Measurements from ENCODE around the gene MARCHF10. TPM values are rescaled to one million over a fixed set of nuclear protein-coding genes. Genes with fewer than 3 reads are reported as not detected.

The MARCHF10 gene
- total RNA-seq, 3 donors from 2014 or later = 0.35 TPM; not detected in 2

DNA sequence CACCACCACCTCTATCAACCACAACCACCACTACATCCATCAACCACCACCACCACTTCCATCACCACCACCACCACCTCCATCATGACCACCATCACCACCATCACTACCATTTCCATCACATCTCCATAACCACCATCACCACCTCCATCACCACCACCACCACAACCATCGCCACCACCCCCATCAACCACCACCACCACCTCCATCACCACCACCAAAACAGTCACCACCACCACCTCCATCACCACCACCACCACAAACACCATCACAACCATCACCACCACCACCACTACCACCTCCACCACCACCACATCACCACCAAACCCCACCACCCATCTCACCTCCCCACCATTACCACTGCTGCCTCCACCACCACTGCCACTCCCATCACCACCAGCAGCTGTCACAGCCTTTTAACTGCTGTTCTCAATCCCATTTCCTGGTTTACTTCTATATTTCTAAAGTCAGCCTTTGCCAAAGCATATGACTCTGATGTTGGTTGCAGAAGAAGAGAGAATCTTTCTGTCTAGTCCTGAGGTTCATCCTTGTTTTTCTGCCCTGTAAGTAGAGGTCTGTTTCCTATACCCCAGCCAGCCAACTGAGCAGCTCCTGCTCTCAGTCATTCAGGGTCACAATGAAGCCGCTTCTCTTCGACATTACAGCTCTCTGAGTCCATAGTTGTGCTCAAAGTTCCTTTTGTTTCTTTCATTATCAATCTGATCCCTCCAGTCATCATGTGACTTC lies 14.0 kb downstream of the MARCHF10 start:
- no peaks in the 10 kb centered on the region for H3K9me3 ChIP-seq
- H3K4me3 ChIP-seq = no peak overlapping the region
- intact Hi-C loops (cut with DNase I, micrococcal nuclease) = no loop called here
- ATAC-seq (no peak), DNase-seq (no peak)
- TF ChIP-seq CTCF (IDR thresholded peaks at IDR 0.05) = no peak
- H3K36me3 ChIP-seq (ENCODE audit: low read depth) = no peaks in the 10 kb centered on the region
- no peaks in the 10 kb centered on the region for H3K4me1 ChIP-seq (ENCODE audit: low read depth)

DNA sequence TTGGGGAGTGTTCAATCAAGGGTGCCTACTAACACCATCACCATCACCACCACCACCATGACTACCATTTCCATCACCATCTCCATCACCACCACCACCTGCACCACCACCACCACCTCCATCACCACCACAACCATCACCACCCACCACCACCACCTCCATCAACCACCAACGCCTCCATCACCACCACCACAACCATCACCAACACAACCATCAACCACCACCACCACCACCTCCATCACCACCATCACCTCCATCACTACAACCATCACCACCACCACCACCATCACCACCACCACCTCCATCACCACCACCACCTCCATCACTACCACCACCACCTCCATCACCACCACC lies 15.7 kb downstream of the MARCHF10 start:
- ATAC-seq (no peak), DNase-seq (no peak)
- no peaks in the 10 kb centered on the region for H3K36me3 ChIP-seq (ENCODE audit: low read depth)
- no peak overlapping the region for H3K4me3 ChIP-seq
- TF ChIP-seq CTCF (IDR thresholded peaks at IDR 0.05) = no peak
- intact Hi-C loops (cut with DNase I, micrococcal nuclease) = no loop called here
- H3K9me3 ChIP-seq = no peaks in the 10 kb centered on the region
- H3K4me1 ChIP-seq (ENCODE audit: low read depth) = no peaks in the 10 kb centered on the region

GRCh38 chr17:62791767-62792446 lies 16.2 kb downstream of the MARCHF10 start:
- intact Hi-C loops (cut with DNase I, micrococcal nuclease) = no loop called here
- Histone ChIP-seq H3K4me3 (no peak overlapping the region), H3K36me3 (ENCODE audit: low read depth) (no peaks in the 10 kb centered on the region), H3K9me3 (no peaks in the 10 kb centered on the region), H3K4me1 (ENCODE audit: low read depth) (no peaks in the 10 kb centered on the region)
- no peak for TF ChIP-seq CTCF (IDR thresholded peaks at IDR 0.05)
- ATAC-seq = no peak
- no peak for DNase-seq

- DNase-seq (no peak), ATAC-seq (no peak)
- Histone ChIP-seq H3K36me3 (ENCODE audit: low read depth) (no peaks in the 10 kb centered on the region), H3K4me1 (ENCODE audit: low read depth) (no peaks in the 10 kb centered on the region), H3K4me3 (no peak overlapping the region), H3K9me3 (no peaks in the 10 kb centered on the region)
- intact Hi-C loops (cut with DNase I, micrococcal nuclease) = no loop called here
- TF ChIP-seq CTCF (IDR thresholded peaks at IDR 0.05) = no peak
These were observed 16.8 kb downstream of the MARCHF10 start for GRCh38 chr17:62791235-62791734.

DNA sequence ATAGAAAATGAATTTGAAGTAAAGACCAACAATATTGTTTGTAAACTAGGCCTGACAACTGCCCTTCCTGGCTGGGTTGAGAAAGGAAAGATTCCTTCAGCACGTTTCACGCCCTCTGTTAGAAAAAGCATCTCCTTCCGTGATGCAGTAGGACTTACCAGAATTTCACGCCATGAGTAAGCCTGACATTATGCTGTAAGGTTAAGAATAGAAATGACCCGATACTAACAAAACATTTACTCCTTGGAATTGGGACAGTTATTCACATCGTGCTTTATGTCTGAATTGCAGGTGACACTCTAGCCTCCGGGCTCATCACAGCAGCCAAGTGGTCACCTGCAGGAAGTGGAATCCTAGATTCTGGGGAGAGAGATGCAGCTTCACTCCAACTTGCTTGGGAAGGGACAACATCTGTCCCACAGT lies 17.5 kb downstream of the MARCHF10 start:
- intact Hi-C loops (cut with DNase I, micrococcal nuclease) = no loop called here
- no peaks in the 10 kb centered on the region for H3K36me3 ChIP-seq (ENCODE audit: low read depth)
- H3K4me3 ChIP-seq = no peak overlapping the region
- ATAC-seq (no peak), DNase-seq (no peak)
- no peaks in the 10 kb centered on the region for H3K9me3 ChIP-seq
- TF ChIP-seq CTCF (IDR thresholded peaks at IDR 0.05) = no peak
- H3K4me1 ChIP-seq (ENCODE audit: low read depth) = no peaks in the 10 kb centered on the region
